ENCODE results near the gene RTN4RL1. TPM values are rescaled to one million over a fixed set of nuclear protein-coding genes. Genes with fewer than 3 reads are reported as not detected.

Gene RTN4RL1
- total and polyA plus RNA-seq, 2 of the 13 experiments (the other 11 are each of a cell fraction or from before 2014, with no cell fraction given): 0.01 TPM; not detected in 1

DNA sequence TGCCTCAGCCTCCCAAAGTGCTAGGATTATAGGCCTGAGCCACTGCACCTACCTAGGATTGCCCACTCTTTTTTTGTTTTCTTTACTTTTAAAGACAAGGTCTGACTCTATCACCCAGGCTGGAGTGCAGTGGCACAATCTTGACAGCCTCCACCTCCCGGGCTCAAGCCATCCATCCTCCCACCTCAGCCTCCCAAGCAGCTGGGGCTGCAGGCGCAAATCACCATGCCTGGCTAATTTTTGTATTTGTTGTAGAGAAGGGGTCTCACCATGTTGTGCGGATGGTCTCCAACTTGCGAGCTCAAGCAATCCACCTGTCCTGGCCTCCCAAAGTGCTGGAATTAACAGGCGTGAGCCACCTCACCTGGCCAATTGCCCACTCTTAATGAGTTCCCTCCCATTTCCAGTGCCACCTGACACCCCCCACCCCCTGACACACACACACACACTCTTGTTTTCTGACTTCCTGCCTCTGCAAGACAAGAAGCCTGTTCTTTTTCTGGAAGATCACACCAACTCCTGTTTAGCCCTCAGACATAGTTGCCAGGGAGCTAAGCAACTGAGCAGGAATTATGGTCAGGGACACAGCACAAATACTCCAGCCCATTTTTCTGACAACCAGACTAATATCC lies 19.2 kb upstream of the RTN4RL1 start:
- no peak overlapping the region for H3K4me3 ChIP-seq (replicated peaks in 1 of 3; ENCODE audit: insufficient read depth in 1 of 3, low read depth in 2 of 3, low read length in 3 of 3)
- H3K27me3 ChIP-seq (ENCODE audit: control insufficient read depth in 1 of 2, insufficient read depth in 2 of 2, low read length in 2 of 2): 0 out of 5 replicates have a peak, but pooled peaks cover 0 to 3% of the 10 kb centered on the region in 2 experiments
- H3K27ac ChIP-seq (ENCODE audit: extremely low read length, insufficient read depth, low read length): no peak overlapping the region
- 94% methylated on average over 5 of the region's 5 CpGs for WGBS (ENCODE audit: low lambda C conversion rate)
- FAIRE-seq (no peak), DNase-seq (ENCODE audit: low spot score) (no peak), ATAC-seq (no peak)
- no peak for TF ChIP-seq KAT8 (CRISPR knock-in tag; IDR thresholded peaks at IDR 0.05)
- no peak for TF ChIP-seq PTBP1 (IDR thresholded peaks at IDR 0.05; ENCODE audit: low read depth, low read length, poor library complexity, severe bottlenecking)
- TF ChIP-seq POLR2G (IDR thresholded peaks at IDR 0.05; ENCODE audit: low read depth, low read length): peak; percentile 20; the same call in 1 of the 2 replicates
- TF ChIP-seq RXRB (CRISPR knock-in tag; IDR thresholded peaks at IDR 0.05; ENCODE audit: borderline replicate concordance): no peak
- TF ChIP-seq, protein P1, sequence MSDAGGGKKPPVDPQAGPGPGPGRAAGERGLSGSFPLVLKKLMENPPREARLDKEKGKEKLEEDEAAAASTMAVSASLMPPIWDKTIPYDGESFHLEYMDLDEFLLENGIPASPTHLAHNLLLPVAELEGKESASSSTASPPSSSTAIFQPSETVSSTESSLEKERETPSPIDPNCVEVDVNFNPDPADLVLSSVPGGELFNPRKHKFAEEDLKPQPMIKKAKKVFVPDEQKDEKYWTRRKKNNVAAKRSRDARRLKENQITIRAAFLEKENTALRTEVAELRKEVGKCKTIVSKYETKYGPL (CRISPR knock-in tag; IDR thresholded peaks at IDR 0.05): no peak
- peaks cover 17% of the 10 kb centered on the region for H3K4me1 ChIP-seq (ENCODE audit: insufficient read depth, low read length)
- no TSS peak for BruUV-seq (replicated peaks)
- H3K9ac ChIP-seq (ENCODE audit: insufficient read depth, low read depth, low read length): no peak overlapping the region
- in situ Hi-C loops (cut with HindIII; ENCODE audit: extremely low pct_ligation_motif_present, low pct_unique_long_range_greater_than_20kb) (loop anchor here (25.0 kb wide), 1 partner anchor 332 kb away; the partner anchor contains the start of genes TLCD2 and WDR81), intact Hi-C loops (cut with micrococcal nuclease; ENCODE audit: unreplicated experiment) (no loop called here)
- no peaks in the 10 kb centered on the region for H4K20me1 ChIP-seq (ENCODE audit: insufficient read depth, low read length)
- H3K36me3 ChIP-seq (replicated peaks in 1 of 2; ENCODE audit: control insufficient read depth in 1 of 2, insufficient read depth in 2 of 2, low read length in 2 of 2): peaks cover 4 to 12% of the 10 kb centered on the region in 2 experiments; a peak in 3 of 5 replicates
- H3K4me2 ChIP-seq (ENCODE audit: low read depth, low read length): no peak overlapping the region
- no peak overlapping the region for H2AFZ ChIP-seq (ENCODE audit: low read length)
- H3K9me3 ChIP-seq (ENCODE audit: low read length): no peaks in the 10 kb centered on the region
- no peaks in the 10 kb centered on the region for H3K79me2 ChIP-seq (ENCODE audit: insufficient read depth, low read length)
- ChIA-PET POLR2A (no interaction called here), CTCF (ENCODE audit: low intra/inter-chr PET ratio, low total read pairs) (interaction anchor here (0.9 kb wide), 1 partner anchor 162 kb away, joined by 3 read pairs; no protein-coding TSS in a partner anchor)

DNA sequence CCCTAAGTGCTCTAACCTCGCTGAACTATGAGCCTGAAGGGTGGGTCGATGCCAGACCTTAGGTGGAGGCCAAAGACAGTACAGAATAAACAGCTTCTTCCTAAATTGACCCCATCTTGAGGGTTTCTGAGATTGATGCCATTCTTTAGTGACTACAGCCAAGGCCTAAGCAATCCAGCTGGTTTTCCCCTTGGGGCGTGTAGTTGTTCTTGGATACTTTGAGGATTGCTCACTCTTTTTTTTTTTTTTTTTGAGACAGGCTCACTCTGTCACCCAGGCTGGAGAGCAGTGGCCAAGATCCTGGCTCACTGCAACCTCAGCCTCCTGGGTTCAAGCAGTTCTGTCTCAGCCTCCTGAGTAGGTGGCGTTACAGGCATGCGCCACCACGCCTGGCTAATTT lies 18.7 kb upstream of the RTN4RL1 start:
- H3K9ac ChIP-seq (ENCODE audit: insufficient read depth, low read depth, low read length): no peak overlapping the region
- no peak overlapping the region for H2AFZ ChIP-seq (ENCODE audit: low read length)
- intact Hi-C loops (cut with micrococcal nuclease; ENCODE audit: unreplicated experiment): no loop called here
- no peak overlapping the region for H3K4me3 ChIP-seq (replicated peaks in 1 of 3; ENCODE audit: insufficient read depth in 1 of 3, low read depth in 2 of 3, low read length in 3 of 3)
- TF ChIP-seq GABPA (IDR thresholded peaks at IDR 0.05; ENCODE audit: low read depth, low read length) (no peak), GABPA (CRISPR knock-in tag; IDR thresholded peaks at IDR 0.05; ENCODE audit: low read depth) (no peak), POGZ (CRISPR knock-in tag; IDR thresholded peaks at IDR 0.05) (no peak), MIER3 (CRISPR knock-in tag; IDR thresholded peaks at IDR 0.05; ENCODE audit: borderline replicate concordance) (no peak), FOXA1 (IDR thresholded peaks at IDR 0.05) (no peak), FOXA1 (CRISPR knock-in tag; IDR thresholded peaks at IDR 0.05) (no peak)
- no TSS peak for BruUV-seq (replicated peaks)
- H3K4me2 ChIP-seq (ENCODE audit: low read depth, low read length): no peak overlapping the region
- CTCF ChIA-PET (ENCODE audit: low intra/inter-chr PET ratio, low total read pairs): no interaction called here
- no peak for FAIRE-seq
- H3K79me2 ChIP-seq (ENCODE audit: insufficient read depth, low read length): no peaks in the 10 kb centered on the region
- H3K9me3 ChIP-seq (ENCODE audit: low read length): no peaks in the 10 kb centered on the region
- no peak for ATAC-seq
- H3K27ac ChIP-seq (ENCODE audit: extremely low read length, insufficient read depth, low read length): no peak overlapping the region
- H3K27me3 ChIP-seq (ENCODE audit: control insufficient read depth in 1 of 2, insufficient read depth in 2 of 2, low read length in 2 of 2): 0 out of 5 replicates have a peak, but pooled peaks cover 0 to 3% of the 10 kb centered on the region in 2 experiments
- in situ Hi-C loops (cut with HindIII; ENCODE audit: extremely low pct_ligation_motif_present, low pct_unique_long_range_greater_than_20kb): loop anchor here (25.0 kb wide), 1 partner anchor 331 kb away; the partner anchor contains the start of genes TLCD2 and WDR81
- DNase-seq (ENCODE audit: low spot score): no peak
- 99% methylated on average over 5 of the region's 6 CpGs for WGBS (ENCODE audit: low lambda C conversion rate)
- POLR2A ChIA-PET: no interaction called here
- no peaks in the 10 kb centered on the region for H4K20me1 ChIP-seq (ENCODE audit: insufficient read depth, low read length)
- peaks cover 4 to 12% of the 10 kb centered on the region in 2 experiments; a peak in 3 of 5 replicates for H3K36me3 ChIP-seq (replicated peaks in 1 of 2; ENCODE audit: control insufficient read depth in 1 of 2, insufficient read depth in 2 of 2, low read length in 2 of 2)
- peaks cover 11% of the 10 kb centered on the region for H3K4me1 ChIP-seq (ENCODE audit: insufficient read depth, low read length)

Data from HepG2 (cell line).